OCI-LY3 (cell line): ENCODE measurements around the gene RSPO1.

Source experiments
- H2AFZ ChIP-seq: fragments of 200-600, 300-600 bp; shearing (Covaris generic); 2 replicates; pipeline ENCODE4 v1.6.0; 2014; ENCODE audit warnings: antibody characterized with exemption, low read depth, low read length
- H3K27ac ChIP-seq: fragments of 200-600, 300-600 bp; sonication (generic); 2 replicates; pipeline ENCODE4 v1.5.1; 2014; ENCODE audit warnings: mild to moderate bottlenecking, low read length, moderate library complexity, mixed read lengths
- H3K27me3 ChIP-seq: fragments of 200-600, 300-600 bp; sonication (generic); 2 replicates; pipeline ENCODE4 v1.6.1; 2014; ENCODE audit warnings: low read depth, low read length, mixed read lengths
- H3K36me3 ChIP-seq: fragments of 200-600, 300-600 bp; sonication (generic); replicated peaks from 2 replicates; pipeline ENCODE3; 2014; ENCODE audit warnings: low read depth, low read length, mixed read lengths
- H3K4me1 ChIP-seq: fragments of 300-600, 200-600 bp; sonication (generic); 2 replicates; pipeline ENCODE4 v1.6.1; 2014; ENCODE audit warnings: low read length, mixed read lengths
- H3K4me2 ChIP-seq: fragments of 200-600, 300-600 bp; sonication (generic); 2 replicates; pipeline ENCODE4 v1.6.1; 2014; ENCODE audit warnings: low read length, mixed read lengths
- H3K4me3 ChIP-seq: fragments of 300-600, 200-600 bp; sonication (generic); 2 replicates; pipeline ENCODE4 v1.5.1; 2014; ENCODE audit warnings: antibody characterized with exemption, mild to moderate bottlenecking, low read length, moderate library complexity
- H3K79me2 ChIP-seq: fragments of 300-600, 200-600 bp; shearing (Covaris generic); 2 replicates; pipeline ENCODE4 v1.6.1; 2014; ENCODE audit warnings: mild to moderate bottlenecking, low read length, mixed read lengths
- H3K9ac ChIP-seq: fragments of 300-600, 200-600 bp; shearing (Covaris generic); 2 replicates; pipeline ENCODE4 v1.6.0; 2014; ENCODE audit warnings: mild to moderate bottlenecking, low read length, moderate library complexity
- H3K9me3 ChIP-seq: fragments of 200-600, 300-600 bp; shearing (Covaris generic); 2 replicates; pipeline ENCODE4 v1.6.1; 2014; ENCODE audit warnings: low read length, mixed read lengths; ENCODE audit not compliant: insufficient read depth
- H4K20me1 ChIP-seq: fragments of 200-600, 300-600 bp; sonication (generic); 2 replicates; pipeline ENCODE4 v1.6.1; 2016; ENCODE audit warnings: low read length, mixed read lengths; ENCODE audit not compliant: insufficient read depth
- CTCF ChIP-seq: fragments of 200-600, 300-600 bp; sonication (generic); IDR thresholded peaks from 2 replicates; pipeline ENCODE4 v1.5.1; 2014; ENCODE audit warnings: antibody characterized with exemption, low read length, low read depth
- EZH2phosphoT487 ChIP-seq: fragments of 200-600 bp; shearing (Covaris generic); IDR thresholded peaks from 2 replicates; pipeline ENCODE4 v1.6.1; 2018; ENCODE audit warnings: antibody characterized with exemption, mixed run types, low read depth

RSPO1 gene

DNA sequence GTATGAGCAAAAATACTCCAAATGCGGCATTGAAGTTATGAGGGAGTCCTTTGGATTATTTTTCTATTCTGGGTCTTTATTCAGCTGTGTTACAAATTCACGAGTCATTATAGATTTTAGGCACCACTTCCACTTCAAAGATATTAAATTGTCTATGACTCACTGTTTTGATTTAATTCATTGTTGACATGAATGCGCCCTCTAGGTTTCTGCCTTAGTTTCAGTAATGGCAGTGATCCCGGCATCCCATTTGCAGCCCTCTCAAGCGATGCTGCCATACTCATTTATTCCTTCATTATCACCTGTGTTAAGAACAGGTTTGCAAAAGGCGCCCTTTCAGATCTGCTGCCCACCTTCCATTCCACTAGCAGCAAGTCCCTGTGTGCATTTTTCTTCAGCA, 14.0 kb downstream of the RSPO1 start:
- Histone ChIP-seq H3K79me2 (no peaks in the 10 kb centered on the region), H3K36me3 (no peaks in the 10 kb centered on the region), H3K4me1 (no peaks in the 10 kb centered on the region), H4K20me1 (no peaks in the 10 kb centered on the region), H3K4me2 (no peak overlapping the region), H2AFZ (no peak overlapping the region), H3K27me3 (peaks cover 22% of the 10 kb centered on the region), H3K9me3 (no peaks in the 10 kb centered on the region), H3K4me3 (no peak overlapping the region), H3K9ac (no peak overlapping the region), H3K27ac (no peak overlapping the region)
- TF ChIP-seq EZH2phosphoT487, result no peak
- TF ChIP-seq CTCF, result no peak

GRCh38 chr1:37616330-37616729, 18.4 kb downstream of the RSPO1 start:
- Histone ChIP-seq H2AFZ (no peak overlapping the region), H3K27ac (no peak overlapping the region), H3K79me2 (no peaks in the 10 kb centered on the region), H3K4me2 (no peak overlapping the region), H3K4me1 (no peaks in the 10 kb centered on the region), H3K4me3 (no peak overlapping the region), H3K9ac (no peak overlapping the region), H3K36me3 (no peaks in the 10 kb centered on the region), H3K27me3 (peaks cover 17% of the 10 kb centered on the region; the same call in 1 of the 2 replicates), H3K9me3 (no peaks in the 10 kb centered on the region), H4K20me1 (no peaks in the 10 kb centered on the region)
- TF ChIP-seq EZH2phosphoT487 (no peak), CTCF (no peak)

- H3K36me3 ChIP-seq, result no peaks in the 10 kb centered on the region
- H3K9ac ChIP-seq, result no peak overlapping the region
- H3K27ac ChIP-seq, result no peak overlapping the region
- peaks cover 23% of the 10 kb centered on the region; the same call in 1 of the 2 replicates for H3K27me3 ChIP-seq
- H3K9me3 ChIP-seq, result no peaks in the 10 kb centered on the region
- H2AFZ ChIP-seq, result no peak overlapping the region
- no peak overlapping the region for H3K4me2 ChIP-seq
- H3K79me2 ChIP-seq, result no peaks in the 10 kb centered on the region
- H4K20me1 ChIP-seq, result no peaks in the 10 kb centered on the region
- no peak overlapping the region for H3K4me3 ChIP-seq
- no peak for TF ChIP-seq EZH2phosphoT487
- TF ChIP-seq CTCF, result no peak
- H3K4me1 ChIP-seq, result no peaks in the 10 kb centered on the region
These were observed 20.6 kb downstream of the RSPO1 start for GRCh38 chr1:37614105-37614504.

DNA sequence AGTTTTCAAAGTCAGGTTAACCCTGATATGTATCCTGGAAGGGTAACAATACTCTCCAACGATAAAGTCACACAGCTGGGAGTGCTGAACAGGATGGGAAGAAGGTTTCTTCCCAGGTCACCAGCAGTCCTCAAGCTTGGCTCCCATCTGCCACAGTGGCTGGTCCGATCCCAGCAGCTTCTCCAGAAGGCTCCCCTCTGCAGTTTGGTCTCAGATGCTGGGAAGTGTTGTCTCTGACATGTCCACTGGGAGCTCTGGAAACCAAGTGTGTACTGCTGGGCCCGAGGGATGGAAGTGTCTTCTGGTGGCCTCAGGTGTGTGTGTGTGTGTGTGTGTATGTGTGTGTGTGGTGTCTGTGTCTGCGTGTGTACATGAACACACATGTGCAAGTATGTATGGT, 22.5 kb downstream of the RSPO1 start:
- no peak overlapping the region for H3K4me2 ChIP-seq

More for the DNA sequence above, 22.5 kb downstream of the RSPO1 start:
- Histone ChIP-seq H3K9me3 (no peaks in the 10 kb centered on the region), H3K4me3 (no peak overlapping the region), H4K20me1 (no peaks in the 10 kb centered on the region), H3K36me3 (no peaks in the 10 kb centered on the region), H3K4me1 (no peaks in the 10 kb centered on the region), H3K27me3 (peaks cover 23% of the 10 kb centered on the region; the same call in 1 of the 2 replicates), H3K27ac (no peak overlapping the region), H3K9ac (no peak overlapping the region), H3K79me2 (no peaks in the 10 kb centered on the region), H2AFZ (no peak overlapping the region)
- no peak for TF ChIP-seq EZH2phosphoT487
- no peak for TF ChIP-seq CTCF
